Left hindlimb (tissue), 1 donor: ENCODE measurements around the gene PRRG4.
"Not testable (repeated sequence)": the region's sequence is repeated elsewhere in the genome, so short reads cannot be mapped to it uniquely, and the experiment has no call there.

ENCODE experiments used
- DNase-seq: peaks from one replicate; pipeline ENCODE4 v3.0.0-alpha.2; 2018

PRRG4 gene

GRCh38 chr11:32887707-32888383, 58.1 kb downstream of the PRRG4 start:
- not testable (repeated sequence) for DNase-seq

DNA sequence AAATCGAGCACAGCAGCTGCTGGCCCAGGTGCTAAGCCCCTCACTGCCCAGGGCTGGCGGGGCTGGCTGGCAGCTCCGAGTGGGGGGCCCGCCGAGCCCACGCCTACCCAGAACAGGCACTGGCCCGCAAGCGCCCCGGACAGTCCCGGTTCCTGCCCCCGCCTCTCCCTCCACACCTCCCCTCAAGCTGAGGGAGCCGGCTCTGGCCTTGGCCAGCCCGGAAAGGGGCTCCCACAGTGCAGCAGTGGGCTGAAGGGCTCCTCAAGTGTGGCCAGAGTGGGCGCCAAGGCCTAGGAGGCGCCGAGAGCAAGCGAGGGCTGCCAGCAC, 58.6 kb downstream of the PRRG4 start:
- DNase-seq = not testable (repeated sequence)

DNA sequence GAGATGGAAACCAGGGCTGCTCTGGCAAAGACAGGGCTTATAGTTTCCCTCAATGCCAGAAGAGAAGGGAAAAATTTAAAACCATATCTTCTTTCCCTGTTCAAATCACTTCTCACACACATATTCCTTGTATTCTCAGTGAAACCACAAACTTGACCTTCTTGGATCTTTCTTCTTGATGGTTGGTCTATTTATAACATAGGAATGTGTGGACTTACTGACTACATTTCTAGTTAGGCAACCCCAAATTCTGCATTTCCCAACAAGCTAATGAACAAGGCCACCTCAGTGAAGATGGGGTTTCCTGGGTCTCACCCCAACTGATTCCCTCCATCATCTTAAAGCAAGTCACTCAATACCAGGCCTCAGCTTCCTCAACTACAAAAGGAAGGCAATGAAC, 59.1 kb downstream of the PRRG4 start:
- DNase-seq = no peak

- no peak for DNase-seq
These were observed 61.3 kb downstream of the PRRG4 start for GRCh38 chr11:32890843-32891656.

- DNase-seq = no peak
These were observed 62.1 kb downstream of the PRRG4 start for GRCh38 chr11:32891657-32892354.

- peak; percentile 87 for DNase-seq
These were observed 62.8 kb downstream of the PRRG4 start, which contains the start of gene QSER1 for GRCh38 chr11:32892355-32893092. Gene QSER1, plus strand, starts transcription at chr11:32892811. Its CDS starts 315 bp downstream, at chr11:32893126.

GRCh38 chr11:32893093-32893342, 63.3 kb downstream of the PRRG4 start:
- DNase-seq = no peak

DNA sequence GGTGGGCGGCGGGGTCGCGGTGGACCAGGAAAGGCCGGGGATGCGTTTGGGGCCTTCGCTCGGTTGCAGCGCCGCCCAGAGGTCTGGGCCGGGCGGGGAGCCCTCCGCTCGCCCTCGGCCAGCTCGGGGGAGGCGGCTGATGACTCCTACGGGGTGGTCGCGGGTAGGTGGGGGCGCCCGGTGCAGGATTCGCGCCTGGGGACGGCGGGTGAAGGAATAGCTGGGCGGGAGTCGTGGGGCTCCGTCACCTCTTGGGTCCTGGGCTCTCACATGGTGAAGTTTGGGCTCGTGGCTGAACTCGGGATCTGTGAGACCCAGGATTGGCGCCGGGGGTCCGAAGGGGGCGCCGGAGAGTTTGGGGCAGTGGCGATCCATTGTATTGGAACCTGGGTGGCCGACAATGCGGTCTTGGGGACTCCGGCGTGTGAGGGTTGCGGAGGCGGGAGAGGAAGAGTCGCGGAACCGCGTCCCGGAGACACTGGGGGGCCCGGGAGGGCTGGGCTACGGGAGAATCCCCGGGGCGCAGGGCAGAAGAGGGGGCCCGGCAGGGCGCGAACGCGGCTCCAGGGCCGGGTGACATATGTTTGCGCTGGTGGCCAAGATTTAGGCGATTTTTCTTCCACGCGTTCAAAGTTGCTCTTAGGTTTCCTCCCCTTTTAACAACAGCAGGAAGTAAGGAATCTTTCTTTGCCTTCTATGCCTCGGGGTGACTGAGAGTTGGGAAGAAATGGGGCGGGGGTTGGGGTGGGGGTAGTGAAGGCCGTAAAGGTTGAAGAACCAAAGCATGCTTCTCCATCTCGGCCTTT, 63.8 kb downstream of the PRRG4 start:
- peak; percentile 79 for DNase-seq

DNA sequence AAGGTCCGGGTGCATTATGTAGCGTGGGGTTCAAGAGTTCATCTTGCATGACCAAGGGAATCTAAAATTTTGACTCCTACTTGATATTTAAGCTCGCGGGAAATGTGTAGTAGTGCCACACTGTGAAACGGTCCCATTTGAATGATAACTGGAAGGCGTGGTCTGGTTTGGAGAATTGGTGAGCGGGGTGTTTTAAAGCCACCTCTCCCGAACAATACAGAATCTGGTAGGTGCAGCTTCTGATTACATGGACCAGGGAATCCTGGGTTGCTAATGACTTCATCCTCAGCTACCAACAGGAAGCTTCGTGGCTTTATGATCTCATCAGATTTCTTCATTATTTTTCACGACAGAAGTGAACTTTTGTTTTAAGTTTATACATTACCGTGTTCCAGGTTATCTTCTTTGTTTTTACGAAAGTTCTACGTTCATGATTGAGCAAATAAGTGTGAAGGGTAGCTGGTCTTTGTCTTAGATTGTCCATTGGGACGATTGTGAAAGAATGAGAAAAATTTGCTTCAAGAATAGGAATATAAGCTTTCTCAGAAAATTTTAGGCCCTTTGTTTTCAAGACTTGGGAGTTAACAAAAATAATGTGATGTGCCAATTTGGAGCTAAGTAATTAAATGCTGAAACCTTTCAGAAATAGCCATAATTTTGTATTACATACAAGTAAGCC, 64.6 kb downstream of the PRRG4 start:
- DNase-seq = peak; percentile 48

DNA sequence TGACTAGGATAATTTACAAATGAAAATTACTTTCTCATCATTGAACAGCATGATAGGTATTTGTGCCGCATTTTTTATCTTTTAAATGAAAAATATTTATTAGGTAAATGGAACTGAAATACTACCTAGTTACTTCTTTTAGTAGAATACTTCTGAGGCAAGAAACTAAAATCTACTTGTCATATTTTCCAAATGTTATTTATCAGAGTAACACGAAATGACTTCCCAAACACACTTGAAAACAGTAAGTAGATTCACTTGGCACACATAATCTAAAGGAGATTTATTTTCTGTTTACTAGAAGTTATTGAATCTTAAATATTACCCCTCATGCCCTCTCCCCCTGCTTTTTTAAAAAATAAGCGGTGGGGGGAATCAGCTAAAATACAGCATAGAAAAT, 65.2 kb downstream of the PRRG4 start:
- DNase-seq = no peak

DNA sequence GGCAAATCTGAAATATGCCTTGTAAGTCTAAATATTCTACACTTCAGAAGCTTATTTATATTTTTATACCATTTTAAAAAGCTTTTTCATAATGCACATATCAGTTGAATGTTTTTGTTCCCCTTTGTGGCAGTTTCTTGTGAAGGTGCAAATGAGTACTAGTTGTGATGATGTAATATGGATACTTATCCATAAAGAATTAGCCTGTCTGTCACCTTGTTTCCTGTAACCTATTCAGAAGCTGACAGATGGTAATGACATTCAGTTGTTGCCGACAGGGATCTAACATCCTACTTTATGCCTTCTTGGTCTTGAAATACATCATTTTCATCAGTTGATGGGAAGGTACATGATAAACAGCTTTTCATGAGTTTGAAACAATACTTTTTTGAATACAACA, 65.7 kb downstream of the PRRG4 start:
- DNase-seq = no peak

DNA sequence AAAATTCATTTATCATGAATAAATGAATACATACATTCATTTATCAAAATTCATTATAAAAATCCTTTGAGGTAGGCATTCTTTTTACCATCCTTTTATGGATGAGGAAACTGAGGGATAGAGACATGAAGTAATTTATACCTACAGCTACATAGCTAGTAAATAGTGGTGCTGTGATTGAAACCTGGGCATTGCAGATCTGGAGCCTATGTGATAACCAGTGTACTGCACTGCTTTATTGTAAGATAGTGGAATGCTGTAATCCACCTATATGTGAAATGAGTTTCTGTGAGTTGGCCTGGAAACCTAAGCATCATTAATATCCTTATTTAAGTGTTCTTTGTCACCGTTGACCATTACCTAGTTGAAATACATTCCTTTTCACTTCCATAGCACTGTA, 67.4 kb downstream of the PRRG4 start:
- DNase-seq = no peak

- DNase-seq = no peak
These were observed 69.7 kb downstream of the PRRG4 start for GRCh38 chr11:32899438-32899837.

- DNase-seq = no peak
These were observed 72.5 kb downstream of the PRRG4 start for GRCh38 chr11:32902089-32902665.

DNA sequence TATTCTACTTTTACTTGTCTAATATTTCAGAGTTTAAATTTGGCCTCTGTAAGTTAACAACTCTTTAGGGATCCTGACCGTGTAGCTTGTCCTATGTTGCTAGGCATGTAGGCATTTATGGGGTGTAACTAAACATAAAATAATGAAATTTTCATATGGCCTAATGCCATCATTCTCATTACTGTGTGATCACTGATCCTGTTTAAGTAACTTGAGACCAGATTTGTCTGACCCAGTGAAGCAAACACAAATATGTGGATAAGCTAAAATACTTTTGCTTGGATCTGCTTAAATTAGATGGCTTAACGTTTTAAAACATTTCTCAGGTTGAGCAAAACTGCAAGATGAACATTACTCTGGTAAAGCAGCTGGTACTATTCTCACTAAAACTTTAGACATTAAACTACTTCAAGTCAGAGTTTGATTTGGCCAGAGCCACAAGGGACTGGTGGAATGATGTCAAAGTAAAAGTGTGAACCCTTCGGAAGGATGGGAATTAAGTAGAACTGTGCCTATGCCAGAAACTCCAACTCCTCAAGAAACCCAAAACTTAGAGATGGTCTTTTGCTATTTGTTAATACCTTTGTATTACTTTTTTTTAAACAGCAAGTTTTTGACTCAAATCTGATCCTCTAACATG, 75.4 kb downstream of the PRRG4 start:
- DNase-seq = no peak
